HG02943 (cell line): Measurements from ENCODE around the gene CCL3.
A peak's percentile ranks its signal among the peaks of the same experiment; 100 is the strongest.
"Not testable (repeated sequence)": the region's sequence is repeated elsewhere in the genome, so short reads cannot be mapped to it uniquely, and the experiment has no call there.

Experiments
- ATAC-seq: cut with Tn5 transposase; IDR thresholded peaks from one replicate; pipeline ENCODE4 v1.9.1; 2021; ENCODE audit warnings: mild to moderate bottlenecking, low read depth, moderate library complexity; ENCODE audit not compliant: unreplicated experiment

Gene CCL3

GRCh38 chr17:36117505-36118382 lies 27.8 kb upstream of the CCL3 start:
- no peak for ATAC-seq

GRCh38 chr17:36115649-36115977 lies 25.7 kb upstream of the CCL3 start:
- ATAC-seq = not testable (repeated sequence)

- ATAC-seq = not testable (repeated sequence)
These were observed 25.2 kb upstream of the CCL3 start for GRCh38 chr17:36114971-36115648.

- not testable (repeated sequence) for ATAC-seq
These were observed 23.2 kb upstream of the CCL3 start for GRCh38 chr17:36113131-36113530.

- ATAC-seq = no peak
These were observed 22.6 kb upstream of the CCL3 start for GRCh38 chr17:36112572-36112971.

- ATAC-seq = no peak
These were observed 21.1 kb upstream of the CCL3 start for GRCh38 chr17:36111068-36111490.

GRCh38 chr17:36108265-36108664 lies 18.3 kb upstream of the CCL3 start:
- not testable (repeated sequence) for ATAC-seq

GRCh38 chr17:36107660-36108059 lies 17.7 kb upstream of the CCL3 start:
- no peak for ATAC-seq

- no peak for ATAC-seq
These were observed 16.5 kb upstream of the CCL3 start for GRCh38 chr17:36106493-36106835.

GRCh38 chr17:36105781-36106492 lies 16.0 kb upstream of the CCL3 start:
- ATAC-seq = no peak

GRCh38 chr17:36104701-36105181 lies 14.8 kb upstream of the CCL3 start:
- no peak for ATAC-seq

- ATAC-seq = not testable (repeated sequence)
These were observed 14.3 kb upstream of the CCL3 start for GRCh38 chr17:36104246-36104645.

GRCh38 chr17:36103401-36103975 lies 13.5 kb upstream of the CCL3 start, which contains the start of gene CCL4:
Gene CCL4, plus strand, starts transcription at chr17:36103827. Its CDS starts 79 bp downstream, at chr17:36103906.
- ATAC-seq = peak; percentile 77

- ATAC-seq = not testable (repeated sequence)
These were observed 9.1 kb upstream of the CCL3 start for GRCh38 chr17:36099004-36099403.

GRCh38 chr17:36095992-36096391 lies 6.0 kb upstream of the CCL3 start:
- no peak for ATAC-seq

GRCh38 chr17:36094746-36095145 lies 4.8 kb upstream of the CCL3 start:
- ATAC-seq = no peak

- no peak for ATAC-seq
These were observed 4.3 kb upstream of the CCL3 start for GRCh38 chr17:36094232-36094631.

- not testable (repeated sequence) for ATAC-seq
These were observed 2.8 kb upstream of the CCL3 start for GRCh38 chr17:36092715-36093114.

- no peak for ATAC-seq
These were observed 2.3 kb upstream of the CCL3 start for GRCh38 chr17:36092230-36092629.

GRCh38 chr17:36089339-36089865 lies 541 bp downstream of the CCL3 start:
- peak; percentile 3 for ATAC-seq
